ENCODE measurements around the gene ACP4. TPM values are rescaled to one million over a fixed set of nuclear protein-coding genes. Genes with fewer than 3 reads are reported as not detected.

ACP4 gene
- total RNA-seq, 1 donor from 2014 or later = not detected

DNA sequence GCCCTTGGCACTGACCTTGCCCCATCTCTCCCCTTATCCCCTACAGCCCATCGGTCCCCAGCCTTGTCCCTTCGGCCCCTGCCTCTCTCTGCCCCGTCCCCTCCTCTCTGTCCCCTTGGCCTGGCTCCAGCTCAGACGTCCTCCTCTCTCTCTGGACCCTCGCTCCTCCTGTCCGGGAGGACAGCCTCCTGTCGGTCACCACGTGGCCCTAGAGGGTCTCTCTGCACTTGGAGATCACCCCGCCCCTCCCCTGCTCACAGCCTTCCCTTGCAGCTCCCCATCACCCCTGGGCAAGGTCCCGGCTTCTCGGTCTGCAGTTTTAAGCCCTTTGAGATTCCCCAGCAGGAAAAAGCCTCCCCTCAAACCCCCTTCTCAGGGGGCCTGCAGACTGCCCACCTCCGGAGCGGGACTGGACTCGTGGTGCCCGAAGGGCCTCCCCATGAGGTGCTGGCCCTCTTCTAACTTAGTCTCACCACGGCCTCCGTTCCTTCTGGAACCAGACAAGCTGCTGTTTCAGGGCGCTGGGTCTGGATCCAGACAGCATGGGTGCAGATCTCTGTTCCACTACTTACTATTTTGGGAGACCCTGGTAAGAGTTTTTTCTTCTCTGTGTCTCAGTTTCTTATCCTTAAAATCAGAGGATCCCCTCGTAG, 46.5 kb downstream of the ACP4 start:
- no peak for TF ChIP-seq CTCF (IDR thresholded peaks at IDR 0.05; ENCODE audit: unreplicated experiment)
- peaks cover 53% of the 10 kb centered on the region for H3K27me3 Mint-ChIP-seq (ENCODE audit: low read depth)
- H3K36me3 Mint-ChIP-seq = no peaks in the 10 kb centered on the region
- no peaks in the 10 kb centered on the region for H3K9me3 Mint-ChIP-seq
- peaks cover 10% of the 10 kb centered on the region for H3K4me1 Mint-ChIP-seq
- H3K4me3 Mint-ChIP-seq = peak overlapping the region; percentile 76
- H3K27ac Mint-ChIP-seq = peak overlapping the region; percentile 50
- no peak for DNase-seq (ENCODE audit: low spot score in 2 of 2, unreplicated experiment in 2 of 2)

- DNase-seq (ENCODE audit: low spot score in 2 of 2, unreplicated experiment in 2 of 2) = no peak
- peak overlapping the region; percentile 76 for H3K4me3 Mint-ChIP-seq
- H3K27me3 Mint-ChIP-seq (ENCODE audit: low read depth) = peaks cover 55% of the 10 kb centered on the region
- no peak for TF ChIP-seq CTCF (IDR thresholded peaks at IDR 0.05; ENCODE audit: unreplicated experiment)
- H3K36me3 Mint-ChIP-seq = no peaks in the 10 kb centered on the region
- H3K27ac Mint-ChIP-seq = no peak overlapping the region
- no peaks in the 10 kb centered on the region for H3K9me3 Mint-ChIP-seq
- H3K4me1 Mint-ChIP-seq = peaks cover 10% of the 10 kb centered on the region
These were observed 47.1 kb downstream of the ACP4 start for GRCh38 chr19:50837300-50837699.

DNA sequence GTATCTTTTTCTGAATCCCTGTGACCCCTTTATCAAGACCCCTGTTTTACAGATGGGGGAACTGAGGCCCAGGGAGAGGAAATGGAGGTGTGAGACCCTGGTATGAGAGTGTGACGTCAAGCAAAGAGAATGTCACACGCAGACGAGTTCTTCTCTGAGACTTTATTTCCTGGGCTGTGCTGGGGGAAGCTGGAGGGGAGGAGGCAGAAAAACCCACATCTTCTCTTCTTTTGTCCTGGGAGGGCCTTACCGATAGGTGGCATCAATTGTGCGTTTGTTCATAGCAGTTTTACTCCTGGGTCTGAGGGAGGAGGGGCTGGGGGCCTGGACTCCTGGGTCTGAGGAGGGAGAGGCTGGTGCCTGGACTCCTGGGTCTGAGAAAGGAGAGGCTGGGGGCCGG, 48.0 kb downstream of the ACP4 start:
- Mint-ChIP-seq H3K4me1 (peaks cover 10% of the 10 kb centered on the region), H3K36me3 (peaks cover under 1% of the 10 kb centered on the region), H3K27me3 (ENCODE audit: low read depth) (peaks cover 57% of the 10 kb centered on the region), H3K4me3 (no peak overlapping the region), H3K27ac (no peak overlapping the region), H3K9me3 (peaks cover 3% of the 10 kb centered on the region)
- DNase-seq (ENCODE audit: low spot score in 2 of 2, unreplicated experiment in 2 of 2) = no peak
- TF ChIP-seq CTCF (IDR thresholded peaks at IDR 0.05; ENCODE audit: unreplicated experiment) = no peak

- peaks cover 1% of the 10 kb centered on the region for H3K36me3 Mint-ChIP-seq
- H3K27me3 Mint-ChIP-seq (ENCODE audit: low read depth) = peaks cover 73% of the 10 kb centered on the region
- no peak for TF ChIP-seq CTCF (IDR thresholded peaks at IDR 0.05; ENCODE audit: unreplicated experiment)
- H3K27ac Mint-ChIP-seq = no peak overlapping the region
- peaks cover 10% of the 10 kb centered on the region for H3K4me1 Mint-ChIP-seq
- DNase-seq (ENCODE audit: low spot score in 2 of 2, unreplicated experiment in 2 of 2) = no peak
- no peak overlapping the region for H3K4me3 Mint-ChIP-seq
- peaks cover 9% of the 10 kb centered on the region for H3K9me3 Mint-ChIP-seq
These were observed 49.8 kb downstream of the ACP4 start for GRCh38 chr19:50839712-50840655.

GRCh38 chr19:50842130-50842529, 51.9 kb downstream of the ACP4 start:
- no peak overlapping the region for H3K4me3 Mint-ChIP-seq
- TF ChIP-seq CTCF (IDR thresholded peaks at IDR 0.05; ENCODE audit: unreplicated experiment) = no peak
- H3K36me3 Mint-ChIP-seq = peaks cover 1% of the 10 kb centered on the region
- H3K9me3 Mint-ChIP-seq = peaks cover 9% of the 10 kb centered on the region
- peaks cover 75% of the 10 kb centered on the region for H3K27me3 Mint-ChIP-seq (ENCODE audit: low read depth)
- H3K27ac Mint-ChIP-seq = no peak overlapping the region
- peaks cover 2% of the 10 kb centered on the region for H3K4me1 Mint-ChIP-seq
- DNase-seq (ENCODE audit: low spot score in 2 of 2, unreplicated experiment in 2 of 2) = no peak

Data from mesothelial cell of epicardium (in vitro differentiated cells).